K562 (cell line): ENCODE results near the gene AAGAB. TPM values are rescaled to one million over a fixed set of nuclear protein-coding genes. Genes with fewer than 3 reads are reported as not detected.

Experiments
- CHD1 ChIP-seq: fragments of 200-600 bp; sonication (generic); IDR thresholded peaks from one replicate; pipeline ENCODE4 v1.6.1; 2012; ENCODE audit warnings: mild to moderate bottlenecking, moderate library complexity, low read length, inconsistent platforms
- DDX20 ChIP-seq: fragments of 450-650 bp; IDR thresholded peaks from 2 replicates; pipeline ENCODE4 v1.6.1; 2016; ENCODE audit warnings: missing genetic modification characterization, low read depth, mild to moderate bottlenecking, missing compliant biosample characterization, moderate library complexity
- NR2C1 ChIP-seq, 2 experiments: fragments of 450-650 bp; IDR thresholded peaks; 2 replicates each; pipeline ENCODE4 v1.6.1; 2017; ENCODE audit warnings: mild to moderate bottlenecking in 2 of 2, antibody characterized with exemption in 1 of 2, inconsistent platforms in 1 of 2, missing compliant biosample characterization in 1 of 2, missing genetic modification characterization in 1 of 2
- PHF8 ChIP-seq: fragments of 200-600 bp; sonication (generic); IDR thresholded peaks from 2 replicates; pipeline ENCODE4 v1.6.1; 2012; ENCODE audit warnings: mixed run types, mild to moderate bottlenecking, inconsistent platforms, low read length, moderate library complexity, borderline replicate concordance
- POLR2B ChIP-seq: fragments of 450-650 bp; IDR thresholded peaks from 2 replicates; pipeline ENCODE4 v1.6.1; 2018; ENCODE audit warnings: low read depth; ENCODE audit not compliant: partially characterized antibody
- THRB ChIP-seq: fragments of 450-650 bp; formaldehyde crosslinking; conservative IDR thresholded peaks from 2 replicates; pipeline ENCODE4 v1.4.0; 2022; ENCODE audit warnings: mild to moderate bottlenecking, missing genetic modification characterization
- TOE1 ChIP-seq, 2 experiments: fragments of 450-650 bp in 1 of 2; sonication (generic) in 1 of 2; formaldehyde crosslinking in 1 of 2; IDR thresholded peaks; 2 replicates each; pipeline versions ENCODE4 v1.7.1 to v1.8.0; 2016 to 2022; ENCODE audit warnings: borderline replicate concordance in 2 of 2, mild to moderate bottlenecking in 2 of 2, antibody characterized with exemption in 1 of 2, inconsistent platforms in 1 of 2, low read depth in 1 of 2, missing genetic modification reagents in 1 of 2, moderate library complexity in 1 of 2
- ZFP36 ChIP-seq: fragments of 150-350 bp; IDR thresholded peaks from 2 replicates; pipeline ENCODE4 v1.6.1; 2018; ENCODE audit warnings: low read length, low read depth; ENCODE audit not compliant: partially characterized antibody
- polyA plus RNA-seq, 8 experiments: library from polyadenylated mRNA; depleted of rRNA in 4 of 8; stranded (reverse) in 5 of 8; unstranded in 3 of 8; fragments of >200 nt; fragmentation: Nextera tagmentation in 2 of 8; fragmentation: Illumina TruSeq in 1 of 8; extraction: Ambion mirVana in 2 of 8; extraction: Trizol in 1 of 8; gene quantifications; 2 replicates each; pipeline versions ENCODE4 v1.2.1 to v1.2.3, GENCODE V29; 2011 to 2014; ENCODE audit warnings: inconsistent platforms in 1 of 8, missing spikeins in 1 of 8
- total RNA-seq, 7 experiments: library from RNA; depleted of rRNA in 6 of 7; stranded (reverse); fragments of >200 nt in 6 of 7; fragmentation: Illumina TruSeq in 2 of 7; extraction: Trizol in 2 of 7; gene quantifications; 2 replicates each; pipeline versions ENCODE4 v1.2.1 to v1.2.3, GENCODE V29; 2011 to 2021; ENCODE audit warnings: low replicate concordance in 1 of 7
- TF ChIP-seq, protein P1 (sequence below), 2 experiments: fragments of 250-450 bp in 1 of 2; fragments of 450-650 bp in 1 of 2; sonication (Bioruptor Pico) in 1 of 2; IDR thresholded peaks; 2 replicates each; pipeline versions ENCODE4 v1.6.1 to v1.8.0; 2016 to 2021; ENCODE audit warnings: mild to moderate bottlenecking in 2 of 2, moderate library complexity in 2 of 2, missing compliant biosample characterization in 1 of 2, missing genetic modification characterization in 1 of 2
- TF ChIP-seq, protein P2 (sequence below): sonication (generic); formaldehyde crosslinking; IDR thresholded peaks from 2 replicates; pipeline ENCODE4 v1.8.0; 2022; ENCODE audit warnings: missing genetic modification reagents, mild to moderate bottlenecking, moderate library complexity, borderline replicate concordance
- TF ChIP-seq, protein P3 (sequence below): fragments of 200-600 bp; sonication (generic); IDR thresholded peaks from one replicate; pipeline ENCODE4 v1.6.1; 2012; ENCODE audit warnings: mild to moderate bottlenecking, low read depth, low read length, inconsistent platforms

Gene AAGAB
- total and polyA plus RNA-seq, 9 of the 15 experiments (the other 6 are each of a cell fraction or from before 2014, with no cell fraction given), result 17.8 to 109 (median 58.3) TPM

DNA sequence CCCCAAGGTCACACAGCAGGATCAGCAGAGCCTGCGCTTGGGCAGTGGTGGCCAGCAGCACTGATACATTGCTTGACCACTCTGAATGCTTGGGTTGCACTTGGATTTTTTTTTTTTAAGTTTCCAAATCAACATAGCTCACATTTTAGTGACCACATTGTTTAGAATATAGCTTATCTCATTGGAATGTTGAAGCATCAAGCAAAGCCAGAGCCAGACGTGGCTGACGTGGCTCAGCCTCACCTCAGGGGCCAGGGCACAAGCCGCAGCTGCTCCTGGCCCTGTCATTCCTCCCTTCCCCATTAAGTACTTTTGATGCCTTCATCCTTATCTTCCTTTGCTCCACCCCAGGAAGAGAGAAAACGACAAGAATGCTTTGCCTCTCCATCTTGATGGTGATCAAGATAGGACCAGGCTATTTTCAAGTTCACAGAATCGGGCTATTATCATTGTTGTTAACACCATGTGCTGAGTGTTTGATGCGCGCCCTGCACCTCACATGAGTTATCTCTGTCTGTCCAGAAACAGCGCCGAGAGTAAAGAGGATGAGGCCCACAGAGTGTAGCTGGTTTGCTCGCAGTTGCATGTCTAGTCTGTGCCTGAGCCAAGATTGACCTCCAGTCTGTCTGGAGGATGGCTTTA, 75.8 kb downstream of the AAGAB start (continued):
- TF ChIP-seq ZFP36, result no peak
- no peak for TF ChIP-seq THRB (CRISPR knock-in tag)
- TF ChIP-seq TOE1 (IDR thresholded peaks at IDR 0.05; ENCODE audit: borderline replicate concordance), result no peak
- TF ChIP-seq TOE1 (CRISPR knock-in tag; IDR thresholded peaks at IDR 0.05; ENCODE audit: borderline replicate concordance, low read depth), result no peak
- no peak for TF ChIP-seq NR2C1 (IDR thresholded peaks at IDR 0.05)
- peak; percentile 43; the same call in 1 of the 2 replicates for TF ChIP-seq NR2C1 (tag; IDR thresholded peaks at IDR 0.05)
- no peak for TF ChIP-seq CHD1
- TF ChIP-seq POLR2B, result no peak
- no peak for TF ChIP-seq DDX20 (tag)
- TF ChIP-seq PHF8, result no peak
- TF ChIP-seq, protein P1, sequence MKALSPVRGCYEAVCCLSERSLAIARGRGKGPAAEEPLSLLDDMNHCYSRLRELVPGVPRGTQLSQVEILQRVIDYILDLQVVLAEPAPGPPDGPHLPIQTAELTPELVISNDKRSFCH (CRISPR knock-in tag; IDR thresholded peaks at IDR 0.05), result no peak
- TF ChIP-seq, protein P1 (tag; IDR thresholded peaks at IDR 0.05), result peak; percentile 85
- TF ChIP-seq, protein P2, sequence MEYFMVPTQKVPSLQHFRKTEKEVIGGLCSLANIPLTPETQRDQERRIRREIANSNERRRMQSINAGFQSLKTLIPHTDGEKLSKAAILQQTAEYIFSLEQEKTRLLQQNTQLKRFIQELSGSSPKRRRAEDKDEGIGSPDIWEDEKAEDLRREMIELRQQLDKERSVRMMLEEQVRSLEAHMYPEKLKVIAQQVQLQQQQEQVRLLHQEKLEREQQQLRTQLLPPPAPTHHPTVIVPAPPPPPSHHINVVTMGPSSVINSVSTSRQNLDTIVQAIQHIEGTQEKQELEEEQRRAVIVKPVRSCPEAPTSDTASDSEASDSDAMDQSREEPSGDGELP (CRISPR knock-in tag), result peak; percentile 83
- TF ChIP-seq, protein P3, sequence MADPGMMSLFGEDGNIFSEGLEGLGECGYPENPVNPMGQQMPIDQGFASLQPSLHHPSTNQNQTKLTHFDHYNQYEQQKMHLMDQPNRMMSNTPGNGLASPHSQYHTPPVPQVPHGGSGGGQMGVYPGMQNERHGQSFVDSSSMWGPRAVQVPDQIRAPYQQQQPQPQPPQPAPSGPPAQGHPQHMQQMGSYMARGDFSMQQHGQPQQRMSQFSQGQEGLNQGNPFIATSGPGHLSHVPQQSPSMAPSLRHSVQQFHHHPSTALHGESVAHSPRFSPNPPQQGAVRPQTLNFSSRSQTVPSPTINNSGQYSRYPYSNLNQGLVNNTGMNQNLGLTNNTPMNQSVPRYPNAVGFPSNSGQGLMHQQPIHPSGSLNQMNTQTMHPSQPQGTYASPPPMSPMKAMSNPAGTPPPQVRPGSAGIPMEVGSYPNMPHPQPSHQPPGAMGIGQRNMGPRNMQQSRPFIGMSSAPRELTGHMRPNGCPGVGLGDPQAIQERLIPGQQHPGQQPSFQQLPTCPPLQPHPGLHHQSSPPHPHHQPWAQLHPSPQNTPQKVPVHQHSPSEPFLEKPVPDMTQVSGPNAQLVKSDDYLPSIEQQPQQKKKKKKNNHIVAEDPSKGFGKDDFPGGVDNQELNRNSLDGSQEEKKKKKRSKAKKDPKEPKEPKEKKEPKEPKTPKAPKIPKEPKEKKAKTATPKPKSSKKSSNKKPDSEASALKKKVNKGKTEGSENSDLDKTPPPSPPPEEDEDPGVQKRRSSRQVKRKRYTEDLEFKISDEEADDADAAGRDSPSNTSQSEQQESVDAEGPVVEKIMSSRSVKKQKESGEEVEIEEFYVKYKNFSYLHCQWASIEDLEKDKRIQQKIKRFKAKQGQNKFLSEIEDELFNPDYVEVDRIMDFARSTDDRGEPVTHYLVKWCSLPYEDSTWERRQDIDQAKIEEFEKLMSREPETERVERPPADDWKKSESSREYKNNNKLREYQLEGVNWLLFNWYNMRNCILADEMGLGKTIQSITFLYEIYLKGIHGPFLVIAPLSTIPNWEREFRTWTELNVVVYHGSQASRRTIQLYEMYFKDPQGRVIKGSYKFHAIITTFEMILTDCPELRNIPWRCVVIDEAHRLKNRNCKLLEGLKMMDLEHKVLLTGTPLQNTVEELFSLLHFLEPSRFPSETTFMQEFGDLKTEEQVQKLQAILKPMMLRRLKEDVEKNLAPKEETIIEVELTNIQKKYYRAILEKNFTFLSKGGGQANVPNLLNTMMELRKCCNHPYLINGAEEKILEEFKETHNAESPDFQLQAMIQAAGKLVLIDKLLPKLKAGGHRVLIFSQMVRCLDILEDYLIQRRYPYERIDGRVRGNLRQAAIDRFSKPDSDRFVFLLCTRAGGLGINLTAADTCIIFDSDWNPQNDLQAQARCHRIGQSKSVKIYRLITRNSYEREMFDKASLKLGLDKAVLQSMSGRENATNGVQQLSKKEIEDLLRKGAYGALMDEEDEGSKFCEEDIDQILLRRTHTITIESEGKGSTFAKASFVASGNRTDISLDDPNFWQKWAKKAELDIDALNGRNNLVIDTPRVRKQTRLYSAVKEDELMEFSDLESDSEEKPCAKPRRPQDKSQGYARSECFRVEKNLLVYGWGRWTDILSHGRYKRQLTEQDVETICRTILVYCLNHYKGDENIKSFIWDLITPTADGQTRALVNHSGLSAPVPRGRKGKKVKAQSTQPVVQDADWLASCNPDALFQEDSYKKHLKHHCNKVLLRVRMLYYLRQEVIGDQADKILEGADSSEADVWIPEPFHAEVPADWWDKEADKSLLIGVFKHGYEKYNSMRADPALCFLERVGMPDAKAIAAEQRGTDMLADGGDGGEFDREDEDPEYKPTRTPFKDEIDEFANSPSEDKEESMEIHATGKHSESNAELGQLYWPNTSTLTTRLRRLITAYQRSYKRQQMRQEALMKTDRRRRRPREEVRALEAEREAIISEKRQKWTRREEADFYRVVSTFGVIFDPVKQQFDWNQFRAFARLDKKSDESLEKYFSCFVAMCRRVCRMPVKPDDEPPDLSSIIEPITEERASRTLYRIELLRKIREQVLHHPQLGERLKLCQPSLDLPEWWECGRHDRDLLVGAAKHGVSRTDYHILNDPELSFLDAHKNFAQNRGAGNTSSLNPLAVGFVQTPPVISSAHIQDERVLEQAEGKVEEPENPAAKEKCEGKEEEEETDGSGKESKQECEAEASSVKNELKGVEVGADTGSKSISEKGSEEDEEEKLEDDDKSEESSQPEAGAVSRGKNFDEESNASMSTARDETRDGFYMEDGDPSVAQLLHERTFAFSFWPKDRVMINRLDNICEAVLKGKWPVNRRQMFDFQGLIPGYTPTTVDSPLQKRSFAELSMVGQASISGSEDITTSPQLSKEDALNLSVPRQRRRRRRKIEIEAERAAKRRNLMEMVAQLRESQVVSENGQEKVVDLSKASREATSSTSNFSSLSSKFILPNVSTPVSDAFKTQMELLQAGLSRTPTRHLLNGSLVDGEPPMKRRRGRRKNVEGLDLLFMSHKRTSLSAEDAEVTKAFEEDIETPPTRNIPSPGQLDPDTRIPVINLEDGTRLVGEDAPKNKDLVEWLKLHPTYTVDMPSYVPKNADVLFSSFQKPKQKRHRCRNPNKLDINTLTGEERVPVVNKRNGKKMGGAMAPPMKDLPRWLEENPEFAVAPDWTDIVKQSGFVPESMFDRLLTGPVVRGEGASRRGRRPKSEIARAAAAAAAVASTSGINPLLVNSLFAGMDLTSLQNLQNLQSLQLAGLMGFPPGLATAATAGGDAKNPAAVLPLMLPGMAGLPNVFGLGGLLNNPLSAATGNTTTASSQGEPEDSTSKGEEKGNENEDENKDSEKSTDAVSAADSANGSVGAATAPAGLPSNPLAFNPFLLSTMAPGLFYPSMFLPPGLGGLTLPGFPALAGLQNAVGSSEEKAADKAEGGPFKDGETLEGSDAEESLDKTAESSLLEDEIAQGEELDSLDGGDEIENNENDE, result no peak
